Ramos (cell line): ENCODE data around the gene DUS4L.
"Not testable (repeated sequence)": the region's sequence is repeated elsewhere in the genome, so short reads cannot be mapped to it uniquely, and the experiment has no call there.

Experiments used
- in situ Hi-C: fragments of 300-500 bp; cut with MboI; formaldehyde crosslinking; loops from one replicate; pipeline ENCODE4 v1.14.3; 2022; ENCODE audit warnings: low sequenced_read_pairs; ENCODE audit not compliant: unreplicated experiment

The DUS4L gene, protein sequence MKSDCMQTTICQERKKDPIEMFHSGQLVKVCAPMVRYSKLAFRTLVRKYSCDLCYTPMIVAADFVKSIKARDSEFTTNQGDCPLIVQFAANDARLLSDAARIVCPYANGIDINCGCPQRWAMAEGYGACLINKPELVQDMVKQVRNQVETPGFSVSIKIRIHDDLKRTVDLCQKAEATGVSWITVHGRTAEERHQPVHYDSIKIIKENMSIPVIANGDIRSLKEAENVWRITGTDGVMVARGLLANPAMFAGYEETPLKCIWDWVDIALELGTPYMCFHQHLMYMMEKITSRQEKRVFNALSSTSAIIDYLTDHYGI

DNA sequence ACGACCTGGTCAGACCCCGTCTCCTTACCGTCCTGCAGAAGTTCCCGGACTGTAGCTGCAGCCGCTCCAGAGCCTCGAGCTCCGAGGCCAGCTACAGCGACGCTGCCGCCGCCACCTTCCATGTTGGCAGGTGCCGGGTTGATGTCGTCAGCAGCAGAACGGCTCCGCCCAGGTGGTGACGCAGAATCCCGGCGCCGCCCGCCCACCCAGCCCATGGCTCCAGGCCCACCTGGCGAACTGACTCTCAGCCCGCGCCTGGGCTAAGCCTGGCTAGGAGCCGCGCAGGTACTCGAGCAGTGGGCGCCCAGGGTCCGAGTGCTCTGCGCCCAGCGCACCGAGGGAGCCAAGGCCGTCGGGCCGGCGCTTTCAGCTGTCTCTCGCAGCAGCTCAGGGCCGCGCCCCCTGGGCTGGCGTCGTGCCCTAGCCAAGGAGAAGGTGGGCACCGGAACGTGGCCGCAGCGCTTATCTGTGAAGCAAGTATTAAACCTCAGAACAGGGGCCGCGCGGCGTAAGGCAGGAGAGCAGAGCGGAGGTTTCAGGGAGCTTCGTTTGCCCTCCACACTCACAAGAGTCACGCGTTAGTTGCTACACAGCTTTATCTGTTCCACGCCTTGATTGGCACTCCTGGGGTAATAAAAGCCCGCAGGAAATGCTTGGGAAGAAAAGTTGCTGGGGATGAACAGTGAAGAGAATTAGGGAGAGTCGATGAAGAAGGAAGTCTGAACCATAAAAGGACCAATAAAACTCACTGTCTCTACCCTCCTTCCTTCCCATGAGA is at the start of gene DUS4L, which contains the start of gene COG5:
TSS of gene DUS4L (plus strand) at position 197 of the 778 bp plus-strand sequence. CDS start 3,100 bp downstream, outside the sequence.
TSS of gene COG5 (minus strand) at position 146 of the 778 bp plus-strand sequence. CDS start at position 122, 24 bp downstream.
- in situ Hi-C loops: no loop called here

DNA sequence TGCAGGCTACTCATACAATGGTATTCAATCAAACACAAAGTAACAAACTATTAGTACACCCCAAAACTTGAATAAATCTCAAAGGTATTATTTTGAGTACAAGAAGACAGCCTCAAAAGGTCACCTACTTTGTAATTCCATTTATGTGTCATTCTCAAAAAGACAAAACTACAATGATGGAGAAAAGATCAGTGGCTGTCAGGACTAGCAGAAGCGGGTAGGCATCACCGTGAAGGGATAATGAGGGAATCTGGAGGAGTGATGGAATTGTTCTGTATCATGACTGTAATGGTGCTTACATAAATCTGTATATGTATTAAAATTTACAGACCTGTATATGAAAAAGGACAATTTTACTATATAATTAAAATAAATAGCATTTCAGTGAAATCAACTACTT is 37.1 kb upstream of the DUS4L start:
- in situ Hi-C loops: no loop called here

DNA sequence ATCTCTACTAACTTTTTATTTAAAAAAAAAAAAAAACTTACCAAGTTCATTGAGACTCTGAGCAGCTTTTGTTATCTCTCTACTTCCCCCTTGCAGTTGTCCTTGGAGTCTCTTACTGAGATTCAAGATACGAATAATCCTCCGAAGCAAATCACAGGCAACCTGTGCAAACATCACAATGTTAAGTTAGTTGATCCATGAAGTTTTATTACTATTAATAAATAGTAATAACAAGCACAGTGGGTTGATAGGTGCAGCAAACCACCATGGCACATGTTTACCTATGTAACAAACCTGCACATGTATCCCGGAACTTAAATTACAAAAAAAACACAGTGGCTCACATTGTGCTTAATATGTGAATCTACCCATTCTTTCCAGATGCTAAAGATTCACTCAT is 36.6 kb upstream of the DUS4L start:
- in situ Hi-C loops: no loop called here

DNA sequence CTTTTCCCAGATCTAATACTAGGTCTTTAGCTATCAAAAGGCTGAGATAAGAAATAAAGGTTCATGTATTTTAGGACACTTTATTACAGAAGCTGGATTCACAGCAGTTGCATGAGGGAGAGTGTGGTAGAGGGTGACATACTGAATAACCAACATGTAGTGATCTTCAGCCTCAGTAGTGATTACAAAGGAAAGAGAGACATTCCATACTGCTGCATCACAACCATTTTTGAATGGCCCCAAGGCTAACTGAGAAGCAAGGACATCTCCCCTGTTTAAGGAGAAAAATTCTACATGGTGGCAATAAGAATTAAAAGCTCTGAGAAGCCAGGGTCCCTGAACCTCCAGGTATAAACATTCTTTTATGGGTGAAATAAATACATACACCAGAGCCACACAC is 35.3 kb upstream of the DUS4L start:
- in situ Hi-C loops: no loop called here

DNA sequence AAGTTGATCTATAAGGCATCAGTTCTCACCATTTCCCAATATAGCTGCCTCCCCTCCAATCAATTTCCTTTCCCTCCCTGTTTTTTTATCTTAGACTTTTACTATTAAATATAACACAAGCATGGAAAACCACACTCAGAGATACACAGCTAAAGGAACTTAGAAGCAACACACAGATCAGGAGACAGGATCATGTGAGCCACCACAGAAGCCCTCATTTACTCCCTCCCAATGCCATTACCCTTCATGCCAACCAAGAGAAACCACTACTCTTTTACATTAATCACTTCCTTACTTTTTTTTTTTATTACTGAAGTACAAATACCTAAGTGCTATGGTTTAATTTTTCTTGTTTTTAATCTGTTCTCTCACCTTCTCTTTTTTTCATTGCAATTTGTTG is 33.0 kb upstream of the DUS4L start:
- in situ Hi-C loops: no loop called here

DNA sequence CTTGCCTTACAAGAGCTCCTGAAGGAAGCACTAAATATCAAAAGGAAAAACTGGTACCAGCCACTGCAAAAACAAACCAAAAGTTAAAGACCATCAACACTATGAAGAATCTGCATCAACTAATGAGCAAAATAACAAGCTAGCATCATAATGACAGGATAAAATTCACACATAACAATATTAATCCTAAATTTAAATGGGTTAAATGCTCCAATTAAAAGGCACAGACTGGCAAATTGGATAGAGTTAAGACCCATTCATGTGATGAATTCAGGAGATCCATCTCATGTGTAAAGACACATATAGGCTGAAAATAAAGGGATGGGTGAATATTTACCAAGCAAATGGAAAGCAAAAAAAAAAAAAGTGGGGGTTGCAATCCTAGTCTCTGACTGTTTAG is 29.6 kb upstream of the DUS4L start:
- in situ Hi-C loops: no loop called here

DNA sequence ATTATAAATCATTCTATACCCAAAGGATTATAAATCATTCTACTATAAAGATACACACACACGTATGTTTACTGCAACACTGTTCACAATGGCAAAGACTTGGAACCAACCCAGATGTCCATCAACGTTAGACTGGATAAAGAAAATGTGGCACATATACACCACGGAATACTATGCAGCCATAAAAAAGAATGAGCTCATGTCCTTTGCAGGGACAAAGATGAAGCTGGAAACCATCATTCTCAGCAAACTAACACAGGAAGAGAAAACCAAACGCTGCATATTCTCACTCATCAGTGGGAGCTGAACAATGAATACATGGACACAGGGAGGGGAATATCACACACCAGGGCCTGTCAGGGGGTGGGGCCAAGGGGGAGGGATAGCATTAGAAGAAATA is 26.5 kb upstream of the DUS4L start:
- in situ Hi-C loops: not testable (repeated sequence)

DNA sequence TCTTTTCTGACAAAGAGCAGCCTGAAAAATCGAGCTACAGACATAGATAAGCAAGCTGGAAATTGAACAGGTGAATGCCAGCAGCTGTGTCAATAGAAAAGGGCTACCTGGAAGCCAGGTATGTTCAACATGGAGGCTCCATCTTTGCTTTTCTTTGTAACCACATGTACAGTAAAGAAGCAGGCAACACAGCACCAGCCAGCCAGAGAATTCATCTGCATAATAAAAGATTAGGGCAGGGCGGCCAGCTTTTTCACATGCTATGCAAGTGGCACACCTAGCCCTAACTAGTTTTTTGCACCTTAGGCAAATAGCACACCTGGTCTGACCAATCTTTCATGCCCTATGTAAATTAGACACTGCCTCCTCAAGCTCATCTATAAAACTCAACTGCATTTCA is 25.8 kb upstream of the DUS4L start:
- in situ Hi-C loops: no loop called here

DNA sequence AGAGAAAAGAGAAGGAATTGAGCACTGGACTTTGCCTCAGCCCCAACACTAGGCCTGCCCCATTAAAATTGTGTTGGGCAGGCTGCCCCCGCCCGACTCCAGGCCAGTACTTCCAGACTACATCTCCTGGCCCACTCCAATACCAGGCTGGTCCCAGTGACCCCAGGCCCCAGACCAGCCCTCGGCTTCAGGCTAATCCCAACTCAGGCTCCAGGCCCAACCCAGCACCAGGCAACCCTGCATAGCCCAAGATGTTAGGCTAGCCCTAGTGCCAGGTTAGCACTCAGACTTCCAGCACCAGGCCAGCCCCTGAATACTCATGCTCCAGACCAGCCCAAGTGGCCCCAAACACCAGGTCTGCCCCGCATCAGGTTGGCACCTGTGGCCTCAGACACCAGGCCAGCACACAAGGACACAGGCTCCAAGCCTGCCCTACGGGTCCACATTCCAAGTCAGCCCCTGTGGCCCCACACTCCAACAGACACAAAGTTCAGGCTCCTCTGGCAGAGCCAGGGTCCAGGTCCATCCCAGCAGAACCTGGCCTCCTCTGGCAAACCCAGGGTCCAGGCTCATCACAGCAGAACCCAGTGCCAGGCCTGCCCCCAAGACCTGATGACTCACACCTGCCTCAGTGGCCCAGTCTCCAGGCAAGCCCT is 20.3 kb upstream of the DUS4L start:
- in situ Hi-C loops: no loop called here

DNA sequence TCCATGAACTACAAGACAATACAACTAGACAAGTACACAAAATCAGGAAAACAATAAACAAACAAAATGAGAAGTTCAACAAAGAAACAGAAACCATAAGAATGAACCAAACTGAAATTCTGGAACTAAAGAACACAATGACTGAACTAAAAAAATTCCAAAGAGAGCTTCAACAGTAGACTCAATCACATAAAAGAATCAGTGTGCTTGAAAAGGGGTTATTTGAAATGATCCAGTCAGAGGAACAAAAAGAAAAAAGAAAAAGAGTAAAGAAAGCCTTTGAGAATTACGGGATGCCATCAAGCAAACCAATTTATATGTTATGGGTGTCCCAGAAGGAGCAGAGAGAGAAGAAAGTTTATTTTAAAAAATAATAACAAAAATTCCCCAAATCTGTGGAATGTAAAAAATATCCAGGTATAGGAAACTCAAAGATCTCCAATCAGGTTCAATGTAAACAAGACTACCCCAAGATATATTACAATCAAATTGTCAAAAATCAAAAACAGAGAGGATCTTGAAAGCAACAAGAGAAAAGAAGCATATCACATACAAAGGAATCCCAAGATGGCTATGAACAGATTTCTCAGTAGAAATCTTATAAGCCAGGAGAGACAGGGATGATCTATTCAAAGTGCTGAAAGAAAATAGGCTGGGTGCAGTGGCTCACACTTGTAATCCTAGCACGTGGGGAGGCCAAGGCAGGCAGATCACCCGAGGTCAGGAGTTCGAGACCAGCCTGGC is 18.8 kb upstream of the DUS4L start:
- in situ Hi-C loops: no loop called here

DNA sequence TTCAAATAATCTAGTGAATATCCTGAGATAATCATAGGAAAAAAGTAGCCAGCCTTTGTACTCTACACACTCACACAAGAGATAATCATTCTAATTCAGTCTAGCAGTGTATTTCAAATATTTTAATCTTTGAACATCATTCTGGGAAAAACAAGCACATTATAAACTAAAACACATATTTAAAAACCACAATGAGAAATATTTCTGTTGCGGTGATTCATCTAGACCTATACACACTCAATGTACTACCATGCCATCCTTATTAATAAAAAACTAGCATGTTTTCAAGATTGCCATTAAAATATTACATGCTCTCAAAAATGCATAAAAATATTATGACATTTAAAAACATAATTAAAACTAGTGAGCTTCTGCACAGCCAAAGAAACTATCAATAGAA is 11.8 kb upstream of the DUS4L start:
- in situ Hi-C loops: no loop called here

DNA sequence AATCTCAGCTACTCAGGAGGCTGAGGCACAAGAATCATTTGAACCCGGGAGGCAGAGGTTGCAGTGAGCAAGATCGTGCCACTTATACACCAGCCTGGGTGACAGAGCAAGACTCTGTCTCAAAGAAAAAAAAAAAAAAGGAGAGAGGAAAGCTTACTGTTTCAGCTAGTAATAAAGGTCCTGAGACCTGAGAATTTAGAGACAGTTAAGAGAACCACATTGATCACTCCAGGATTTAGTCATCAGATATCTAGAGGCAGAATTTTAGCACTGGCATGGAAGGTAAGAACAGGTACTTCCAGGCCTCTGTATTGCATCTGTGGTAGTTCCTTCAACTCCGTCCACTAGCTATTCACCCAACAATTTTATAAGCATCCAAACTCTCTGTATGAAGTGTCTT is 7.9 kb upstream of the DUS4L start:
- in situ Hi-C loops: no loop called here

DNA sequence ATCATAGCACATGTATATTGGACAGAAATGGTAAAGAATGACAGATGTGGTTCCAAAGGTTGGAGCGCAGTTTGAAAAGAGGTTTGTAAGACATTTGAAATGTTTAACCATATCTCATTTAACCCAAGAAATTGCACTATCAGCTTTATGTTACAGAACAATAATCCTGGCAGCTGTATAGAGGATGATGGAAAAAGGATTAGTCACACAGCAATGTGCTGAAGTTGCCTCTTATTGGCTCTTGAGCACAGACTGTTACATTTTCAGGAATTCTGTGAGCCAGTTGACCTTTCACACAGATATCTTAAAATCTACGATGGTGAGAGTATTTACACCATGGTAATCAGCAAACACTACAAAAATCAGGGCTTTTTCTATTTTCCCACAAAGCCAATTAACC is 3.9 kb upstream of the DUS4L start:
- in situ Hi-C loops: no loop called here

DNA sequence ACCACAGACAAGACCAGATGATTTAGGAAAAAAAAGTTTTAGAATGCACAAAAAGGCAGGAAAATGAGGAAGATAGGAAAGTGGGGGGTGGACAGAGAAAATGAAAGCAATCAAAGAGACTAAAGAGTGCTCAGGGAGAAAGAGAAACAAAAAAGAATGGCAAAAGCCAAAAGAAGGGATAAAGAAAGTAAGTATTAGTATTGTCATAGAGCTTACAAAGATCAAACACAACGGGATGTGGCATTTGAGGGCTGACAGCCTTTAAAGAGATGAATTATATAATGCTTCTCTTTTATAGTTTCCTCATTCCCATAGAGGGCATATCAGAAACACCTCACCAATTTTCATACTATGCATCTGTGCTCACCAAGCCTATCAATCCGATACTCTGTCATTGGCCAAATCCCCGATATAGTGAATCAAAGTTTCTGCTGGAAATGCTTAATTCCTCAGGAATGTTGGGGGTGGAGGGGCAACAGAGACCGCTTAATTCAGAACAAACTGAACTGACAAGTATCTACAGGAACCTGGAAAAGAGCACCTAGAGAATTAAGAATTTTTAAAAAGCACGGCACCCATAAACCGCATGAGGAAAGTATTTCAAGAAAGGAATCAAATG is 2.8 kb upstream of the DUS4L start:
- in situ Hi-C loops: no loop called here

DNA sequence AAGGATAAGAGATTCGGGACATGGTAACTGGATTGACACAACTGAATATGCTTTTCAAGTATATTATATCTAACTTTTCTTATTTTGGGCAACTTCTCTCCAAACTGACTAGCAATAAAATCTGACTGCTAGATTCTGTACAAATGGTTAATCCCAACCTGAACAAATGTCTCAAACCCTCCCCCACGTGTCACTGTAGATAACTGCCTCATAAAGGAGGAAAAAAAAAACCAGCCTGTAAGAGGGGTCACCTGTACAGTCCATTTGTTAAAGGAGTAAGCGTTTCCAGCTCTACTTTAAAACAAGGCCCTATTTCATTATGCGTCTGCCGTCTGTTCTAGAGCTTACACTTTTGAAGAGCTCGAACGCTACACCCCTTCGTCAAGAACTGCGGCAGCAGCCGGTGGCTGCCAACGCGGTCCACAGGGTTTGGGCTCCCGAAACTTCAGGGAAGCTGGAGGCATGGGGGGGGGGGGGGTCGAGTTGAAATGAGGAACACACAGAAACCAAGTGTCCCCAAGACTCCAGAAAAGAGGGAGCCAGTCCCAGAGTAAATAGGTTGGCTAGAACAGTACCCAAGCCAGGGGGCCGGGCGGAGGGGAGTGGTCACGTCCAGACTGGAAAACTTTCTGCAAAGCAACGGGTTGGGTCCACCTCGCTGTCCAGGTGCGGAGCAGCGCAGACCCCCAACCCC is 543 bp upstream of the DUS4L start:
- in situ Hi-C loops: no loop called here

DNA sequence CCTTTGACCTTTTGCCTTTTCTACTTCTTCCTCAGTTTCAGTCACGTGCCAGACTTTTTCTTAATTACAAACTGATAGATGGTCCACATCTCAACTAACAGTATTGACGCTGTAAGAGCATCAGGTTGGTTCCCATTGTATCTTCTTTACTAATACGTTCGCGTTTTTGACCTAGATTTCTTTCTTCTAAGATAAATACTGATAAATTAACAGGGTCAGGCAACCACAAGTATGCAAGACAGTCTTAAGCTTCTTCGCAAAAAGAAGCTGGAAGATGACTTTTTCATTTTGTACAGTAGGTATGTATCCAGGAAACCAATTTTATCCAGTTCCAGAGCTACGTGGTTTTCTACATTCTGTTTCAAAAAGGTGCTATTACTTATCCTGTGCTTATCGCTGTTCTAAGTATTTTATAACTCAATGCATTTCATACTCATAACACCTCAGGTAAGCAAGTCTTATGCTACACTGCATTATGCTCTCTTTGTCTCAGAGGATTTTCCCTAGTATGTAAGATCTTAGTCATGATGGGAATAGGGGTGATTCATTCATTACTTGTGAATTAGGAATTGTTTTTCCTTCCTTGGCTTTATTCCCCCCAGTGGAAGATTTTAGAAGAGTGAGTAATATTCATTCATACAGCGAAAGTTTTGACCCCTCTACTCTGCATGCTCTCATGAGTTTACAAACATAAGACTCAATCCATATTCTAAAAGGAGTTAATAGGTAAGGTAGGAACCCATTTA is 955 bp downstream of the DUS4L start:
- in situ Hi-C loops: no loop called here

DNA sequence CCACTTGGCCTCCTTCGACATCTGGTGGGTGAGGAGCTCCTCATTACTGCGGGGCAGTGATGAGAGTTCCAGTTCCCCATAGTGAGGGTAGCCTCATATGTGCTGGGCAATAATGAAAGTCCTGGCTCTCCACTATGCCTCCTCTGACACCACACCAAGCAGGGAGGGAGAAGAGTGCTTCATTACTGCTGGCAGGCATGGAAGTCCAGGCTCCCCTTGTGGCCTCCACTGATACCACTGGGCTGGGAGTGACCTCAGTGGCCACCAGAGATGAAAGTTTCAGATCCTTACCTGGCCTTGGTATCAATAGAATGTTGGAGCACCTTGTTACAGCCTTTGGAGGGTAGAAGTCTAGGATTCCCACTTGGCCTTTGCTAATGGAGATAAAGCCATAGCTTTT is 6.5 kb downstream of the DUS4L start:
- in situ Hi-C loops: no loop called here

DNA sequence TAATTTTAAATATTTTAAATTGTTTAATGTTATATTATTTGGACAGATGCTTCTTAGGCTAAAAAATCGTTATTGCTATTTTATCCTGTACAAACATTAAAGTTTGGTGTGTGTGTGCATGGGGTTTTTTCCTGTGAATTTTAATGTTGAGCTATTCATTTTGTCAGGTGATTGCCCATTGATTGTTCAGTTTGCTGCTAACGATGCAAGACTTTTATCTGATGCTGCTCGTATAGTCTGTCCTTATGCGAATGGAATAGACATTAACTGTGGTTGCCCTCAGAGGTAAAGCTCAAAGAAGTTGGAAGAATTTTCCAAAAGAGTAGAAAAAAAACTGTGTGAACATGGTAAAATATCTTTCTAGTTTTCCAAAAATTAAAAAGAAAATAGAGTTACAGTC is 9.8 kb downstream of the DUS4L start:
- in situ Hi-C loops: no loop called here

DNA sequence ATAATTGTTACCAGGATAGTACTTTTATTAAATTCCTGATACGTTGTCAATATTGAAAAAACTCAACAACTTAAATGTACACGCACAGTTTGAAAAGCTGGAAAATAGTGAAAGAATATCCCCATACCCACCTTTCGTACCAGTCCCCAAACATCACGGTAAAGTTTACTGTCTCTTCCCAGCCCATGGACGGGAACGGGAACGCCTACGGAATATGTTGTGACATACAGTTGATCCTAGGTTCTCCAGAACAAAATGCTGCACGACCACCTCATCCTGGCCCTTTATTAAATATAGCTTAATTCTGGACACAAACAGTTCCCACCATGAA is 15.7 kb downstream of the DUS4L start:
- in situ Hi-C loops: no loop called here
